LoVo (cell line): Measurements from ENCODE around the gene ACLY.

Experiments
- DNase-seq: peaks from one replicate; pipeline ENCODE4 v3.0.0-alpha.2; 2016; ENCODE audit warnings: low spot score

ACLY gene

GRCh38 chr17:41918314-41919164 lies at the start of gene ACLY:
Gene ACLY, minus strand, starts transcription at chr17:41918951. Its CDS starts 5,078 bp downstream, at chr17:41913873.
- peak; percentile 98 for DNase-seq

- no peak for DNase-seq
Measured at GRCh38 chr17:41967921-41968578, 49.3 kb upstream of the ACLY start.

- DNase-seq: no peak
Measured at GRCh38 chr17:41967141-41967920, 48.6 kb upstream of the ACLY start.

- DNase-seq: peak; percentile 91
Measured at GRCh38 chr17:41966463-41967140, 47.9 kb upstream of the ACLY start, which contains the start of gene CNP. Gene CNP, plus strand, starts transcription at chr17:41966795. Its CDS starts 90 bp downstream, at chr17:41966885.

GRCh38 chr17:41965694-41966462 lies 47.1 kb upstream of the ACLY start:
- peak; percentile 87 for DNase-seq

- DNase-seq: peak; percentile 59
Measured at GRCh38 chr17:41962768-41963434, 44.1 kb upstream of the ACLY start.

- DNase-seq: no peak
Measured at GRCh38 chr17:41962111-41962510, 43.4 kb upstream of the ACLY start.

GRCh38 chr17:41959336-41960095 lies 40.8 kb upstream of the ACLY start:
- no peak for DNase-seq

GRCh38 chr17:41959030-41959335 lies 40.2 kb upstream of the ACLY start:
- DNase-seq: no peak

GRCh38 chr17:41957869-41958439 lies 39.2 kb upstream of the ACLY start:
- no peak for DNase-seq

- no peak for DNase-seq
Measured at GRCh38 chr17:41957031-41957868, 38.5 kb upstream of the ACLY start.

- DNase-seq: no peak
Measured at GRCh38 chr17:41956522-41956921, 37.8 kb upstream of the ACLY start.

GRCh38 chr17:41948762-41949460 lies 30.2 kb upstream of the ACLY start:
- no peak for DNase-seq

- no peak for DNase-seq
Measured at GRCh38 chr17:41944943-41945342, 26.2 kb upstream of the ACLY start.

- no peak for DNase-seq
Measured at GRCh38 chr17:41943492-41943891, 24.7 kb upstream of the ACLY start.

- no peak for DNase-seq
Measured at GRCh38 chr17:41942626-41943373, 24.0 kb upstream of the ACLY start.

- no peak for DNase-seq
Measured at GRCh38 chr17:41941168-41941567, 22.4 kb upstream of the ACLY start.
